Karpas-422 (cell line): Measurements from ENCODE around the gene ANKRD34C. TPM values are rescaled to one million over a fixed set of nuclear protein-coding genes. Genes with fewer than 3 reads are reported as not detected.

Source experiments
- DNase-seq: peaks from one replicate; pipeline ENCODE4 v3.0.0-alpha.2; 2015
- H2AFZ ChIP-seq: fragments of 200-600 bp; sonication (generic); 2 replicates; pipeline ENCODE4 v1.6.1; 2014; ENCODE audit warnings: antibody characterized with exemption, low read length, mixed read lengths
- H3K27ac ChIP-seq: fragments of 200-600 bp; sonication (generic); 2 replicates; pipeline ENCODE4 v1.5.1; 2014; ENCODE audit warnings: mild to moderate bottlenecking, low read length, moderate library complexity
- H3K27me3 ChIP-seq: fragments of 200-600 bp; sonication (generic); 2 replicates; pipeline ENCODE4 v1.6.1; 2014; ENCODE audit warnings: low read length, mixed read lengths
- H3K36me3 ChIP-seq: fragments of 200-600 bp; sonication (generic); 2 replicates; pipeline ENCODE4 v1.6.1; 2014; ENCODE audit warnings: low read length, mixed read lengths; ENCODE audit not compliant: insufficient read depth
- H3K4me1 ChIP-seq: fragments of 200-600 bp; sonication (generic); 2 replicates; pipeline ENCODE4 v1.6.1; 2014; ENCODE audit warnings: mild to moderate bottlenecking, low read length, mixed read lengths
- H3K4me2 ChIP-seq: fragments of 200-600 bp; sonication (generic); 2 replicates; pipeline ENCODE4 v1.6.1; 2014; ENCODE audit warnings: low read length, low read depth, mild to moderate bottlenecking; ENCODE audit not compliant: poor library complexity, severe bottlenecking
- H3K4me3 ChIP-seq: fragments of 200-600 bp; sonication (generic); 2 replicates; pipeline ENCODE4 v1.5.1; 2014; ENCODE audit warnings: mild to moderate bottlenecking, antibody characterized with exemption, low read length, mixed read lengths
- H3K79me2 ChIP-seq: fragments of 200-600 bp; sonication (generic); 2 replicates; pipeline ENCODE4 v1.6.1; 2014; ENCODE audit warnings: mild to moderate bottlenecking, low read length, mixed read lengths
- H3K9ac ChIP-seq: fragments of 200-600 bp; sonication (generic); 2 replicates; pipeline ENCODE4 v1.6.0; 2014; ENCODE audit warnings: low read length
- H3K9me2 ChIP-seq: fragments of 200-600 bp; sonication (generic), shearing (Covaris generic); replicated peaks from 2 replicates; pipeline ENCODE4 v1.6.0; 2014; ENCODE audit warnings: mild to moderate bottlenecking, low read length, moderate library complexity; ENCODE audit not compliant: insufficient read depth
- H3K9me3 ChIP-seq: fragments of 300-700, 200-600 bp; sonication (generic); 2 replicates; pipeline ENCODE4 v1.6.1; 2014; ENCODE audit warnings: low read length, mixed read lengths
- H4K20me1 ChIP-seq: fragments of 200-600 bp; sonication (generic); 2 replicates; pipeline ENCODE4 v1.6.1; 2014; ENCODE audit warnings: mild to moderate bottlenecking, antibody characterized with exemption, low read length, low read depth; ENCODE audit not compliant: insufficient read depth
- total RNA-seq: library from RNA; depleted of rRNA; stranded (reverse); fragments of >200 nt; shearing (Covaris generic); gene quantifications from 2 replicates; pipeline ENCODE4 v1.2.3, GENCODE V29; 2014; ENCODE audit warnings: low replicate concordance

ANKRD34C gene
- total RNA-seq, 1 experiment from 2014 or later: 0.93 TPM

- Histone ChIP-seq H3K9ac (no peak overlapping the region), H3K79me2 (no peaks in the 10 kb centered on the region), H4K20me1 (no peaks in the 10 kb centered on the region), H2AFZ (no peak overlapping the region), H3K4me2 (no peak overlapping the region), H3K9me3 (no peaks in the 10 kb centered on the region), H3K4me1 (no peaks in the 10 kb centered on the region), H3K4me3 (no peak overlapping the region), H3K27me3 (peaks cover 4% of the 10 kb centered on the region; the same call in 1 of the 2 replicates), H3K36me3 (no peaks in the 10 kb centered on the region), H3K27ac (no peak overlapping the region), H3K9me2 (no peaks in the 10 kb centered on the region)
- DNase-seq: no peak
Measured at GRCh38 chr15:79265167-79265566, 17.4 kb upstream of the ANKRD34C start.

- Histone ChIP-seq H3K9ac (no peak overlapping the region), H3K4me2 (no peak overlapping the region), H3K27me3 (no peaks in the 10 kb centered on the region), H3K9me2 (no peaks in the 10 kb centered on the region), H3K27ac (no peak overlapping the region), H3K79me2 (no peaks in the 10 kb centered on the region), H3K4me3 (no peak overlapping the region), H3K9me3 (no peaks in the 10 kb centered on the region), H4K20me1 (no peaks in the 10 kb centered on the region), H3K4me1 (no peaks in the 10 kb centered on the region), H2AFZ (no peak overlapping the region), H3K36me3 (no peaks in the 10 kb centered on the region)
- DNase-seq: no peak
Measured at GRCh38 chr15:79265987-79266579, 16.4 kb upstream of the ANKRD34C start.

- Histone ChIP-seq H3K9me3 (no peaks in the 10 kb centered on the region), H4K20me1 (no peaks in the 10 kb centered on the region), H3K4me1 (no peaks in the 10 kb centered on the region), H3K27me3 (no peaks in the 10 kb centered on the region), H3K9me2 (no peaks in the 10 kb centered on the region), H3K27ac (no peak overlapping the region), H3K79me2 (no peaks in the 10 kb centered on the region), H2AFZ (no peak overlapping the region), H3K9ac (no peak overlapping the region), H3K36me3 (no peaks in the 10 kb centered on the region), H3K4me2 (no peak overlapping the region), H3K4me3 (no peak overlapping the region)
- no peak for DNase-seq
Measured at GRCh38 chr15:79283252-79284048, 928 bp downstream of the ANKRD34C start.

DNA sequence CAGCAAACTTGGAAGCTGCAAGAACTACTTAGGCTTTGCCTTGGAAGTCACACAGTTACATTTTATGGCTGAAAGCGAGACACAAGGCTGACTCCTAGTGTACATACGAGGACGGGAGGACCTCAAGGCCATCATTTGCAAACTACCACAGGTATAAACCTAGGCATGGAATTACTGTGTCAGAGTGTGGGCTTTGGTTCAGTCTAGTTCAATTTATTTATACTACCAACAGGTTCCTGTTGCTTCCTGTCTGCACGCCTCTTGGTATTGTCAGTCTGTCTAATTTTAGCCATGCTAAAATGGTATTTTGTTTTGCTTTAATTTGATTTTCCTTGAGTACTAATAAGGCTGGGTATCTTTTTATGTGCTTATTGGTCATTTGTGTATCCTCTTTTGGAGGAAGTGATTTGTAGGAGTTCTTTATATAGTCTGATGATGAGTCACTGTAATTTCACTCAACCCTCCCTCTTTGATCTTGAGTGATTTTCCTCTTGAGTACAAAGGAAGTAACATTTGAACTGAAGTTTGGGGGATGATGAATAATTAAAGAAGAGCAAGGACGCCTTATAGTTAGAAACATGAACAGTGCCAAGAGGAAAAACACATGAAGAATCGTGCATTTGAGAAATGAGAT, 8.2 kb downstream of the ANKRD34C start:
- Histone ChIP-seq H4K20me1 (no peaks in the 10 kb centered on the region), H3K79me2 (no peaks in the 10 kb centered on the region), H3K27ac (no peak overlapping the region), H3K9ac (no peak overlapping the region), H3K36me3 (no peaks in the 10 kb centered on the region), H3K9me3 (no peaks in the 10 kb centered on the region), H3K4me1 (peaks cover 12% of the 10 kb centered on the region), H2AFZ (no peak overlapping the region), H3K9me2 (no peaks in the 10 kb centered on the region), H3K4me2 (peak overlapping the region; percentile 20), H3K27me3 (no peaks in the 10 kb centered on the region), H3K4me3 (no peak overlapping the region)
- DNase-seq: peak; percentile 61

- Histone ChIP-seq H4K20me1 (no peaks in the 10 kb centered on the region), H3K9me2 (no peaks in the 10 kb centered on the region), H3K4me1 (peaks cover 12% of the 10 kb centered on the region), H3K27ac (no peak overlapping the region), H3K9ac (no peak overlapping the region), H3K27me3 (no peaks in the 10 kb centered on the region), H3K4me3 (no peak overlapping the region), H3K79me2 (no peaks in the 10 kb centered on the region), H2AFZ (no peak overlapping the region), H3K4me2 (no peak overlapping the region), H3K9me3 (no peaks in the 10 kb centered on the region), H3K36me3 (no peaks in the 10 kb centered on the region)
- no peak for DNase-seq
Measured at GRCh38 chr15:79292011-79292410, 9.5 kb downstream of the ANKRD34C start.

- no peaks in the 10 kb centered on the region for H4K20me1 ChIP-seq
- no peak overlapping the region for H3K4me3 ChIP-seq
- H2AFZ ChIP-seq: no peak overlapping the region
- H3K36me3 ChIP-seq: no peaks in the 10 kb centered on the region
- H3K9me2 ChIP-seq: no peaks in the 10 kb centered on the region
- DNase-seq: no peak
- H3K27ac ChIP-seq: no peak overlapping the region
- H3K9ac ChIP-seq: no peak overlapping the region
- H3K79me2 ChIP-seq: no peaks in the 10 kb centered on the region
- no peaks in the 10 kb centered on the region for H3K27me3 ChIP-seq
- peaks cover 12% of the 10 kb centered on the region for H3K4me1 ChIP-seq
- H3K9me3 ChIP-seq: no peaks in the 10 kb centered on the region
- H3K4me2 ChIP-seq: no peak overlapping the region
Measured at GRCh38 chr15:79294075-79294474, 11.6 kb downstream of the ANKRD34C start.

- no peak overlapping the region for H3K27ac ChIP-seq
- H3K9ac ChIP-seq: no peak overlapping the region
- no peaks in the 10 kb centered on the region for H3K4me1 ChIP-seq
- DNase-seq: peak; percentile 73
- H4K20me1 ChIP-seq: no peaks in the 10 kb centered on the region
- no peak overlapping the region for H3K4me2 ChIP-seq
- H3K9me2 ChIP-seq: no peaks in the 10 kb centered on the region
- H3K27me3 ChIP-seq: no peaks in the 10 kb centered on the region
- H3K36me3 ChIP-seq: no peaks in the 10 kb centered on the region
- peak overlapping the region; percentile 80; the same call in 1 of the 2 replicates for H2AFZ ChIP-seq
- no peaks in the 10 kb centered on the region for H3K79me2 ChIP-seq
- H3K9me3 ChIP-seq: no peaks in the 10 kb centered on the region
- no peak overlapping the region for H3K4me3 ChIP-seq
Measured at GRCh38 chr15:79296583-79296982, 14.1 kb downstream of the ANKRD34C start.

- no peak overlapping the region for H3K27ac ChIP-seq
- H3K79me2 ChIP-seq: no peaks in the 10 kb centered on the region
- no peak overlapping the region for H2AFZ ChIP-seq
- H3K4me2 ChIP-seq: no peak overlapping the region
- H3K27me3 ChIP-seq: no peaks in the 10 kb centered on the region
- no peak overlapping the region for H3K9ac ChIP-seq
- no peaks in the 10 kb centered on the region for H4K20me1 ChIP-seq
- H3K36me3 ChIP-seq: no peaks in the 10 kb centered on the region
- no peaks in the 10 kb centered on the region for H3K4me1 ChIP-seq
- H3K9me3 ChIP-seq: no peaks in the 10 kb centered on the region
- DNase-seq: no peak
- no peaks in the 10 kb centered on the region for H3K9me2 ChIP-seq
- no peak overlapping the region for H3K4me3 ChIP-seq
Measured at GRCh38 chr15:79299126-79299840, 16.8 kb downstream of the ANKRD34C start.
